Gastroesophageal sphincter (tissue), 3 donors: ENCODE measurements around the gene NLGN1.

Experiments
- EP300 ChIP-seq: sonication (generic); formaldehyde crosslinking; IDR thresholded peaks from one replicate; pipeline ENCODE4 v1.6.1; 2017; ENCODE audit warnings: antibody characterized with exemption, mild to moderate bottlenecking
- POLR2A ChIP-seq, 2 donors: fragments of 450-650 bp; IDR thresholded peaks; one replicate each; pipeline ENCODE4 v1.6.1; 2017; ENCODE audit warnings: antibody characterized with exemption in 2 of 2, mild to moderate bottlenecking in 2 of 2, moderate library complexity in 1 of 2
- POLR2AphosphoS5 ChIP-seq: sonication (generic); formaldehyde crosslinking; IDR thresholded peaks from one replicate; pipeline ENCODE4 v1.6.1; 2017; ENCODE audit warnings: antibody characterized with exemption
- TF ChIP-seq, protein P1 (sequence below), 4 experiments: fragments of 200-600 bp in 2 of 4; fragments of 450-650 bp in 2 of 4; sonication (generic) in 1 of 4; IDR thresholded peaks; one replicate each; pipeline ENCODE4 v1.5.1; 2017 to 2019; ENCODE audit warnings: antibody characterized with exemption in 4 of 4, mild to moderate bottlenecking in 2 of 4, moderate library complexity in 2 of 4

DNA sequence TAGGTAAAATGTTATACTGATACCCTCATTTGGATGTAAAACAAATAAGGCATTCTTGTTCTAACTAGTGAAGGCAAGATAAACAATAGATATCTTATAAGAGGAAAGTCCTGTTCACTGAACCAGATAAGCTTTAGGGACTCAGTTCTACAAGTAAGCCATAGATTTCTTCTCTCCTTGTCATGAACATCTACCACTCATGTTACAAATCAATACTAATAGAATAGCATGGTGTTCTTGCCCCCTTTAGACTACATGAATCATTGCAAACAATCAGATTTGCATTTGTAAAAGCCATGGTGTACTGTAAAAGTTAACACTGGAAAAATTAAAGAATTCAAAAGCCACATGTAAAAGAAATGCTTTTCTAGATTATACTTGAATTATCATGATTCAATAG lies 500.1 kb downstream of the NLGN1 start:
- TF ChIP-seq POLR2AphosphoS5 (no peak), POLR2A (IDR thresholded peaks at IDR 0.05) (no peak), EP300 (no peak)
- TF ChIP-seq, protein P1, sequence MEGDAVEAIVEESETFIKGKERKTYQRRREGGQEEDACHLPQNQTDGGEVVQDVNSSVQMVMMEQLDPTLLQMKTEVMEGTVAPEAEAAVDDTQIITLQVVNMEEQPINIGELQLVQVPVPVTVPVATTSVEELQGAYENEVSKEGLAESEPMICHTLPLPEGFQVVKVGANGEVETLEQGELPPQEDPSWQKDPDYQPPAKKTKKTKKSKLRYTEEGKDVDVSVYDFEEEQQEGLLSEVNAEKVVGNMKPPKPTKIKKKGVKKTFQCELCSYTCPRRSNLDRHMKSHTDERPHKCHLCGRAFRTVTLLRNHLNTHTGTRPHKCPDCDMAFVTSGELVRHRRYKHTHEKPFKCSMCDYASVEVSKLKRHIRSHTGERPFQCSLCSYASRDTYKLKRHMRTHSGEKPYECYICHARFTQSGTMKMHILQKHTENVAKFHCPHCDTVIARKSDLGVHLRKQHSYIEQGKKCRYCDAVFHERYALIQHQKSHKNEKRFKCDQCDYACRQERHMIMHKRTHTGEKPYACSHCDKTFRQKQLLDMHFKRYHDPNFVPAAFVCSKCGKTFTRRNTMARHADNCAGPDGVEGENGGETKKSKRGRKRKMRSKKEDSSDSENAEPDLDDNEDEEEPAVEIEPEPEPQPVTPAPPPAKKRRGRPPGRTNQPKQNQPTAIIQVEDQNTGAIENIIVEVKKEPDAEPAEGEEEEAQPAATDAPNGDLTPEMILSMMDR (IDR thresholded peaks at IDR 0.05) = no peak
